BJ (cell line): ENCODE measurements around the gene OR4D9. TPM values are rescaled to one million over a fixed set of nuclear protein-coding genes. Genes with fewer than 3 reads are reported as not detected.

Experiments used
- CTCF ChIA-PET: fragments of 350-600 bp; formaldehyde crosslinking; extraction: SDS; loops from one replicate; lab custom pipeline; 2021; ENCODE audit warnings: antibody characterized with exemption, inconsistent platforms; lab: Yijun Ruan, JAX
- POLR2A ChIA-PET: fragments of 300-600 bp; sonication (Branson Sonifier 250); formaldehyde crosslinking; extraction: SDS; loops from one replicate; lab custom pipeline; 2021; ENCODE audit warnings: antibody characterized with exemption; lab: Charles Lee
- DNase-seq: peaks from one replicate; pipeline ENCODE4 v3.0.0-alpha.2; 2011; ENCODE audit warnings: low read depth
- H3K27me3 ChIP-seq: 2 replicates; pipeline ENCODE4 v1.6.0; 2011; ENCODE audit warnings: low read length; ENCODE audit not compliant: control insufficient read depth, insufficient read depth
- H3K36me3 ChIP-seq: 2 replicates; pipeline ENCODE4 v1.5.1; 2011; ENCODE audit warnings: low read length; ENCODE audit not compliant: control insufficient read depth, insufficient read depth
- H3K4me3 ChIP-seq: 2 replicates; pipeline ENCODE4 v1.5.1; 2011; ENCODE audit warnings: low read depth, mild to moderate bottlenecking, control low read depth, low read length
- CTCF ChIP-seq: IDR thresholded peaks from 2 replicates; pipeline ENCODE4 v1.5.1; 2011; ENCODE audit warnings: low read depth, mild to moderate bottlenecking, control low read depth, inconsistent platforms, low read length, moderate library complexity; ENCODE audit not compliant: insufficient read depth
- polyA minus RNA-seq: library from RNA; depleted of rRNA, polyadenylated mRNA; stranded (reverse); fragments of >200 nt; gene quantifications from 2 replicates; pipeline ENCODE4 v1.2.3, GENCODE V29; 2011; rRNA and poly(A)+ RNA removed
- polyA plus RNA-seq: library from polyadenylated mRNA; depleted of rRNA; stranded (reverse); fragments of >200 nt; gene quantifications from 2 replicates; pipeline ENCODE4 v1.2.3, GENCODE V29; 2011; rRNA removed

OR4D9 gene
- polyA plus RNA-seq (not detected in 2 replicates), polyA minus RNA-seq (not detected in 2 replicates)

- DNase-seq = no peak
- TF ChIP-seq CTCF = no peak
- Histone ChIP-seq H3K36me3 (no peaks in the 10 kb centered on the region), H3K27me3 (no peaks in the 10 kb centered on the region), H3K4me3 (no peak within 1 kb of the TSS)
- POLR2A ChIA-PET = no interaction called here
- CTCF ChIA-PET = no interaction called here
These were observed at the start of gene OR4D9 for GRCh38 chr11:59510941-59511589. TSS of gene OR4D9 (plus strand) at chr11:59511539. CDS start at chr11:59514913, 3,374 bp downstream.

- POLR2A ChIA-PET = no interaction called here
- CTCF ChIA-PET = interaction anchor here (0.6 to 0.9 kb wide), 2 partner anchors 13 to 61 kb away, joined by 3 read pairs; no protein-coding TSS in a partner anchor
- Histone ChIP-seq H3K36me3 (no peaks in the 10 kb centered on the region), H3K27me3 (no peaks in the 10 kb centered on the region), H3K4me3 (no peak overlapping the region)
- no peak for DNase-seq
- no peak for TF ChIP-seq CTCF
These were observed 48.1 kb upstream of the OR4D9 start for GRCh38 chr11:59463190-59463641.

- TF ChIP-seq CTCF = no peak
- Histone ChIP-seq H3K27me3 (no peaks in the 10 kb centered on the region), H3K4me3 (no peak within 1 kb of the TSS), H3K36me3 (no peaks in the 10 kb centered on the region)
- no peak for DNase-seq
- ChIA-PET CTCF (no interaction called here), POLR2A (no interaction called here)
These were observed 38.3 kb upstream of the OR4D9 start, which contains the start of gene OR4D10 for GRCh38 chr11:59473015-59473414. TSS of gene OR4D10 (plus strand) at chr11:59473315. CDS start at chr11:59477430, 4,115 bp downstream.

- H3K27me3 ChIP-seq = no peaks in the 10 kb centered on the region
- no peak overlapping the region for H3K4me3 ChIP-seq
- no peak for TF ChIP-seq CTCF
- ChIA-PET POLR2A (no interaction called here), CTCF (no interaction called here)
- H3K36me3 ChIP-seq = no peaks in the 10 kb centered on the region
- DNase-seq = no peak
These were observed 36.2 kb upstream of the OR4D9 start for GRCh38 chr11:59475176-59475575.

- no peak for TF ChIP-seq CTCF
- Histone ChIP-seq H3K27me3 (no peaks in the 10 kb centered on the region), H3K36me3 (no peaks in the 10 kb centered on the region), H3K4me3 (no peak overlapping the region)
- DNase-seq = no peak
- ChIA-PET CTCF (no interaction called here), POLR2A (no interaction called here)
These were observed 31.4 kb upstream of the OR4D9 start for GRCh38 chr11:59479906-59480305.
